GM12892 (cell line): ENCODE data around the gene BLTP1.

ENCODE experiments used
- POLR2A ChIP-seq: IDR thresholded peaks from 2 replicates; pipeline ENCODE4 v1.6.1; 2011; ENCODE audit warnings: low read depth, low read length, control low read depth
- POLR2AphosphoS5 ChIP-seq: IDR thresholded peaks from 2 replicates; pipeline ENCODE4 v1.6.1; 2011; ENCODE audit warnings: low read depth, low read length, control low read depth
- TAF1 ChIP-seq: IDR thresholded peaks from 2 replicates; pipeline ENCODE4 v1.6.1; 2011; ENCODE audit warnings: low read depth, mild to moderate bottlenecking, control low read depth, low read length, borderline replicate concordance

- TF ChIP-seq TAF1: no peak
- TF ChIP-seq POLR2A: no peak
- TF ChIP-seq POLR2AphosphoS5: no peak
Measured at GRCh38 chr4:122122083-122122482, 30.0 kb upstream of the BLTP1 start.
